Superior temporal gyrus (tissue), 1 donor: ENCODE measurements around the gene KRTAP10-1.

Source experiments
- DNase-seq: peaks from one replicate; pipeline ENCODE4 v3.0.0-alpha.2; 2016; ENCODE audit errors: extremely low spot score

KRTAP10-1 gene

DNA sequence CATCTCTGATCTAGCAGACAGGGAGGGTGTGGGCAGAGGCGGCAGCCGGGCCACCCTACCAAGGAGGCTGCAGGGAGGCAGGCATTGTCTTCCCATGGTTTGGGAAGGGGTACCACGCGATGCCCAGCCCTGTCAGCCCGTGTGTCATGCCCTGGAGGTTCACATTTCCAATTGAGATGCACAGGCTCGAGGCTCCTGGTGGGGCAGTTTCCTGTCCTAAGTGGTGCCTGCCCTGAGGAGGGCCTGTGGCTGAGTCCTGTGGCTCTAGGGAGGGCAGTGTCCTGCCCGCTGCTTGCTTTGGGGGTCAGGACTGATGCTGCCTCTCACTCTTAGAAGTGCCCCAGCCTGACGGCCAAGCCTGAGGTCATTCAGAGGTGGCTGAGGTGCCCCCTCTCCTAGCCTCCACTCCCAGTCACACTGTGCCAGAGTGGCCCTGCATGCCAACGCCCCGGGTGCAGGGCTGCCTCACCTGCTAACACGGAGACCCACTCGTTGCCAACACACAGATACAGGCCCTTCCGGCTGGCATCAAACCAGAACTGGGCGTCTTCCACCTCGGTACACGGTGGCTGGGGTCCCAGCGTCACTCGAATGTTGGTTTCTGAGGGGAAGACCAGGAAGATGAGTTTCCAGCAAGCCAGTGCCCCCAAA, 11.9 kb downstream of the KRTAP10-1 start:
- DNase-seq: no peak

DNA sequence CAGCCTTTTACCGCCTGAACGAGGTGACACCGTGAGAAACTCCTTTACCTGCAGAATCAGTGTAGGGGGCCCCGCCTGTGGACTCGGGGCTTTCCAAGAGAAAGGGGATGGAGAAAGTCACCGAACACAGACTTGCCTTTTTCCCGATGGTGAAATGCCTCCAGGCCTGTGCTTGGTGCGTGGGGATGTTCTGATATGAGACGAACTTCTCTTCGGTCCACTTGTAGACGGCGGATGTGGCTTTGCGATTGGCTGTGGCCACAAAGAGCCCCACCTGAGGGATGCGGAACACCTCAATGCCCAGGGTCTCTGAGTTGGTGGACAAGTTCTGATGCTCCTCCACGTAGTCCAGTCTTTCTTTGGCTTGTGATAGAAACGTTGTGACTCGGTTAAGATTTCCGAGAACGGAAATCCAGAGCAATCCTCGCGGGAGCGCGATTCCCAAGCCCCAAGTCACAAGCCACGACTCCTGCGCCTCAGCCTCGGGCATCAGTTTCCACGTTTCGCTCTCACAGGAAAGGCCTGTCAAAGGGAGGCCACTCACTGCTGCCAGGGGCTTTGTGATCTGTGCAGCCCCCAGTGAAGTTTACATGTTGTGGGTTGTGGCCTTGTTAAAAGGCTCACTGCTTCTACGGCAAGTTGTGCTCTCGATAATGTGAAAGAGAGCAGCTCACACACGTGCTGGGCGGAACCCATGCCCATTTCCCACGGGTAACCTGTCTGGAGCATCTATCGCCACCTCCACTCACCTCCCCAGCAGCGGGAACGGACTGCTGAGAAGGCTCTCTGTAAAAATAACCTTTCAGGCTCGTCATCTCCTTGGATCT, 12.6 kb downstream of the KRTAP10-1 start:
- no peak for DNase-seq

DNA sequence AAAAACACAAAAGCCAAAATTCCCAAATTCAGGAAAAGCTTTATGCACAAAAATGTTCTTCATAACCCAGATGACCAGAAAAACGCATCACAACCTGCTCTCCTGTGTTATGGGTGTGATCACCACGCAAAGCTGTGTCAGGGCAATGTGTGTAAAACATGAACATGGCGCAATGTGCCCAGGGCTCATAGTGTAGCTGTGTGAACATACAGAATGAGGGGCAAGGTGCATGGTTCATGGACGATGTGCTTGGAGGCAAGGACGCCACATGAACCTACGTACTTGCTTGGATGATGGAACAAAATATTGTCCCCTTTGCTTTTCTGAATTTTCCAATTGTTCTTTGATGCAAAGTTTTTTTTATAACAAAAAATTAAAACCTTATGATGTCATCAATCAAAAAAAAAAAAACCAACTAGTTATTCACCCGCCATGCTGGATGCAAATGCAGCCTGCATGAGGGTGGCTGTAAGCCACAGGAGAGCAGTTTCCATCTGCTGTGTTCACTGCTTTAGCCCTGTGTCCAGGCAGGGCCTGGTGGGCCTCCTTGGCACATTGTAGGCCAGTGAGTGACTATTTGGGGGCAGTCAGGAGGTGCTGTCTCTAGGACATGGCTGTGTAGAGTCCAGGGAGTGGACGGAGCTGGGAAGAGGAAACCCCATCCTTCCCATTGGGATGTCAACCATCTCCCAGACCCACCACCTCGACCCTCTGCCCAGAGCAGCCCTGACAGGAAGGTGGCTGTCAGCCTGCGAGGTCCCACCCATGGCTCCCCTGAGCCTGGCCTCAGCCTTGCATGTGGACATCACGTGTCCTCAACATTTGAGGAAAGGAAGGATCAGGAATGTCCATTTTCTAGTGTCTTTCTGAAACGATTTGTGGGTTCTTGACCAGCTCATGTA, 13.6 kb downstream of the KRTAP10-1 start:
- DNase-seq: no peak

DNA sequence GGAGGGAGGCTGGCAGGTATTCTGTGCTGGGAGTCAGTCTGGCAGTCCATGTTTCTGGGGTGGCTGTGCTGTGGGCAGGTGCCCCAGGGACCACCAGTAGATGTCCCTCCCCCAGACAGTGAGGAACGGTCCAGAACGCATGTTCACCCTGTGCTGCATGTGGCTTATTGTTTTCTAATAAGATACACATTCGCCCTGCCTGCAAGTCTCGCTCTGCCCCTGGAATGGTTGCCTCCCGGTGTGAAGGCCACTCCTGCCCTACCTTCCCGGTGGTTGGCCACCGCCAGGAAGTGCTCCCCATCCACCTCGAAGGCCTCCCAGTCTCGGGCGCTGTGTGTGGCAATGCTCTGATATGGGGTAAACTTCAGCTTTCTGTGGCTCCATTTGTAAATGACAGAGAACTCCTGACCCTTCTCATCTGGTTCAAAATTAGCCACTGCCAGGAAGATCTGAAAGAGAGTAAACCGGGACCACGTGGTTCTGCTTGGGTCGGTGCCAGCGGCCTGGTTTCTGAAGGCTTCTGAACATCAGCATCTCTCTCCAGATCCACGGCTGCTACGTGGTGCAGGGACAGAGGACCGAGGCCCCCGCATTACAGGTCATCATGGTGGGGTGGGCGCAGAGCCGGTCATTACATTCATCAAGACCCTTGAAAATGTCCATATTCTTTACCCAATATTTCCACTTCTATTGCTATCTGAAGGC, 14.5 kb downstream of the KRTAP10-1 start:
- DNase-seq: no peak

DNA sequence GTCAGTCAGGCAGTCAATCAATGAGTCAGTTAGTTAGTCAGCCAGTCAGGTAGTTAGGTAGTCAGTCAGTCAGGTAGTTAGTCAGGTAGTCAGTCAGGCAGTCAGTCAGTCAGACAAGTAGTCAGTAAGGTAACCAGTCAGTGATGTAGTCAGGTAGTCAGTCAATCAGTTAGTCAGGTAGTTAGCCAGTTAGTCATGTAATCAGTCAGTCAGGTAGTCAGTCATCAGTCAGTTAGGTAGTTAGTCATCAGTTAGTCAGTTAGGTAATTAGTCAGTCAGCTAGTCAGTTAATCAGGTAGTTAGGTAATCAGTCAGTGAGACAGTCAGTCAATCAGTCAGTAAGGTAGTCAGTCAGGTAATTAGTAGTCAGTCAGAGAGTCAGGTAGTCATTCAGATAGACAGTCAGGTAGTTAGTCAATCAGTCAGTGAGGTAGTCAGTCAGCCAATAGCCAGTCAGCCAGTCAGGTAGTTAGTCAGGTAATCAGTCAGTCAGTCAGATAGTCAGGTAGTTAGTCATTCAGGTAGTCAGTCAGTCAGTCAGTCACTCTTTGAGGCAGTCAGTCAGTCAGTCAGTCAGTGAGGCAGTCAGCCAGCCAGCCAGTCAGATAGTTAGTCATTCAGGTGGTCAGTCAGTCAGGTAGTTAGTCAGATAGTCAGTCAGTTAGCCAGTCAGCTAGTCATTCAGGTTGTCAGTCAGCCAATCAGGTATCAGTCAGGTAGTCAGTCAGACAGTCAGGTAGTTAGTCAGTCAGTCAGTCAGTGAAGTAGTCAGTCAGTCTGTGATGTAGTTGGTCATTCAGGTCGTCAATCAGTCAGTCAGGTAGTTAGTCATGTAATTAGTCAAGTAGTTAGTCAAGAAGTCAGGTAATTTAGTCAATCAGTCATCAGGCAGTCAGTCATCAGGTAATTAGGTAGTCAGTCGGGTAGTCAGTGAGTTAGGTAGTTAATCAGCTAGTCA, 15.3 kb downstream of the KRTAP10-1 start:
- no peak for DNase-seq

DNA sequence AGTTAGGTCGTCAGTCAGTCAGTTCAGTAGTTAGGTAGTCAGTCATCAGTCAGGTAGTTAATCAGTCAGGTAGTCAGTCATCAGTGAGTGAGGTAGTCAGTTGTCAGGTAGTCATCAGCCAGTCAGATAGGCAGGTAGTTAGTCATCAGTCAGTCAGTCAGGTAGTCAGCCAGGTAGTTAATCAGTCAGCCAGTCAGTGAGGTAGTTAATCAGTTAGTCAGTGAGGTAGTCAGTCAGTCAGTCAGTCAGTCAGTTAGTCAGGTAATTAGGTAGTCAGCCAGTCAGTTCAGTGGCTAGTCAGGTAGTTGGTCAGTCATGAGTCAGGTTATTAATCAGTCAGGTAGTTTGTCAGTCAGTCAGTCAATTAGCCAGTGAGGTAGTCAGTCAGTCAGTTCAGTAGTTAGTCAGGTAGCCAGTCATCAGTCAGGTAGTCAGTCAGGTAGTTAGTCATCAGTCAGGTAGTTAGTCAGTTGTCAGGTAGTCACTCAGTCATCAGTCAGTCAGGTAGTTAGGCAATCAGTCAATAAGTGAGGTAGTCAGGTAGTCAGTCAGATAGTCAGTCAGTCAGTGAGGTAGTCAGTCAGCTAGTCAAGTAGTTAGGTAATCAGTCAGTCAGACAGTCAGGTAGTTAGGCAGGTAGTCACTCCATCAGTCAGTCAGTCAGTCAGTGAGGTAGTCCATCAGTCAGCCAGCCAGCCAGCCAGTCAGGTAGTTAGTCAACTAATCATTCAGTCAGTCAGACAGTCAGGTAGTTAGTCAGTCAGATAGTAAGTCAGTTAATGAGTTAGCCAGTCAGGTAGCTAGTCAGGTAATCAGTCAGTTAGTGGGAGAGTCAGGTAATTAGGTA, 16.2 kb downstream of the KRTAP10-1 start:
- no peak for DNase-seq

DNA sequence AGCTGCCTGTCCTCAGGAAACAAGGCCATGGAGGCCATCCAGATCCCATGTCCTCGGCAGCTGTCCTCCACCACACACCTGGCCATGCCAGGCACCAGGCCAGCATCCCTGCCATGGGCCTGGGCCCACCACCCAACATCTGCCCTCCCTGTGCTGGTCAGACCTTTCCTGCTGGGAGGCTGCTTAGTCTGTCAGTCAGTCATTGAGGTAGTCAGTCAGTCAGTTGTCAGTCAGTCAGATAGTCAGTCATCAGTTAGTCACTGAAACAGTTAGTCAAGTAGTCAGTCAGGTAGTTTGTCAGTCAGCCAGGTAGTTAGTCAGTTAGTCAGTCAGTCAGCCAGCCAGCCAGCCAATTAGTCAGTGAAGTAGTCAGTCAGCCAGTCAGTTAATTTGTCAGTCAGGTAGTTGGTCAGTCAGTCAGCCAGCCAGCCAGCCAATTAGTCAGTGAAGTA, 17.2 kb downstream of the KRTAP10-1 start:
- DNase-seq: no peak

DNA sequence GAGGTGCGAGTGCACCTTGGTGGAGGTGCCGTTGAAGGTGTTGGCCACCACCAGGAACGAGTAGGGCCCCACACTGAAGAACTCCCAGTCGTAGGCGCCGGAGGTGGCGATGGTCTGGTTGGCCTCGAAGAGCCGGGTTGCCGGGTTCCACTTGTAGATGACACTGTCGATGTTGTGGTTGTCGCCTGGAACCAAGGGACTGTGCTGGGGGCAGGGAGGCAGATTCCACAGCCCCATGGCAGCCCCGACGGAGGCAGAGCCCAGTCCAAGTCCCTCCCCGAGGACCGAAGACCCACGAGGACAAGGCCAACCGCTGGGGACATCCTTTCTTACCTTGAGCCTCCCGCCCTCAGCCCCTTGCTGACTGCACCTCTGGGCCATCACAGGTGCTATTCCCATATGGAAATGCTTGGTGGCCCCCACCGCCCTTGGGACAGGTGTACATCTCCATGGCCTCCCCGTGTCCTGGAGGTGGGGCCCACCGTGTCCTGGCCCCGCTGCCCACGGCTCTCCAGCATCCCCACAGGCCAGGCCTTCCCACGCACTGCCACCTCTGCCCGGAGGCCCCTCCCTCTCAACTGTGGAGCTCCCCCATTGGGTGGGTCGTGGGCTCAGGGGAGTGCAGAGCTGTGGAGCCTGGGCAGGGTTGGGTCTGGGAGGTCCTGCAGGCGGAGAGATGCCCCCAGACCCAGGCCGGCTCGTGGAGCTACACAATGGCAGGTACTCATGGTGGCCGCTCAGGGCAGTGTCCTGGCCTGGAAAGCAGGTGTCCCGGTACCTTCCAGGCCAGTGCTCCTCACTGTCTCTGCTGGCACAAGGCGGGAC, 17.9 kb downstream of the KRTAP10-1 start:
- DNase-seq: no peak

DNA sequence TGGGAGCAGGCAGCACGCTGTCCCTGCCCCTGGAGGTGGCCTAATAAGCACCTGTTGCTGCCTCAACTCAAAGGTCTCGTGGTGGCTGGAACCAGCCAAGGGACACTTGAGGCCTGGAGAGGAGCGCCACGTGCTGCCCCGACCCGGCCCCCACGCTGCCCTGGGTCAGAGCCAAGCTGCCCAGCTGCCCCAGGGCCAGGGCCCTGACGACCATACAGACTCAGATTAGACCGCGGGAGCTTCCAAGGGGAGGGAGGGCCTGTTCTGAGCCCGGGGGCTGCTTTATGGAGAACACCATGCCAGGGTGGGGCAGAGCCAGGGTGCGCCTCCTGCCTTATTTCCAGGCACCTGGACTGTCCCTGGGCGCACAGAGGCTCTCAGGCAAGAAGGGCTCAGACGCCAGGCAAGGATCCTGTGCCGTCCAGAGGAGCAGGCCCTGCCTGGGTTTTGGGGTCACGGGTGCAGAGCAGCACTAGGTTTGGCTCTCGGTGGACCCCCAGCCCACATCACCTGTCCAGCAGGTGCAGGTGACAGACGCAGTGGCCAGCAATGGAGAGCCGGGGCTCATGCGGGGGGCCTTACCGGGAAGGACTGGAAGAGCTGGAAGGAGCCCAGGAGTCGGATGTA, 18.6 kb downstream of the KRTAP10-1 start:
- no peak for DNase-seq

DNA sequence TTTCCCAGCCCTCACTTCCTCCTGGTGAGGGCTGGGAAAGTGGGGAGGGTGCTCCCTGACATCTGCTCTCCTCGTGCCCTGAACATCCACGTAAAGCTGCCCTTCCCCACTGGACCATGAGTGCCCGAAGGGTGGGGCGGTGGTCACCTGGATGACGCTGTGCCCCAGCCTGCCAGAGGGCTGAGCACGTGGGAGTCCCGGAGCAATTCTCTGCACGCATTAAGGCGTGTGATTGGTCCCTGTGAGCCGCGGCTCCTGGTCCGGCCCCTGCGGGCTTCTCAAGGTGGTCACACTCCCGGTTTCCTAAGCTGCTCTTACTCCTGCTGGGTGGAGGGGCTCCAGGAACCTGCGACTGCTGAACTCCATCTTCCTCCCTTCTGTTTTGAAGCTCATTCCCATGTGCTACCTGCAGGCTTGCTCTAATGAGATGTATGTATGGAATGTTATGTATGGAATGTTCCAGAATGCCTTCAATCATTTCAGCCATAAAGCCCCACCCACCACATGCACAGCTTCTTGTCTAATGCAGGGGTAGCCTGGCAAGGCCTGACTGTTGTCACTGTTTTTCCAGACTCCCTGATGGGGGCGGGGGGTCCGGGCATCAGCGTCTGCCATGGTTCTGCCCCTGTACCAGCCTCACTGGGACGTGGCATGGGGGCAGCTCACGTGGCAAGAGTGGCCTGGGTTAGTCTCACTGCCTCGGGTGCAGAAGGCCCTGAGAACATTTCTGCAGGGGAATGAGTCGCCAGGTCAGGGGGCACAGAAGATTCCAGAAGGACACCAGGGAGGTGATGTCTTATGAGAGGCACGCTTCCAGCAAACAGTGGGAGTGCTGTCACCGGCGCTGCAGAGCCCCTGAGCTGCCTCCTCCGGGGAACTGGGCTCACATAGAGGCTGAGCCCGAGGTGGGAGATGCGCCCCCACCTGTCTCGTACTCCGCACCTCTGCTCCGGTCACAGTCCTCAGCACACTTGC, 19.4 kb downstream of the KRTAP10-1 start:
- DNase-seq: no peak

DNA sequence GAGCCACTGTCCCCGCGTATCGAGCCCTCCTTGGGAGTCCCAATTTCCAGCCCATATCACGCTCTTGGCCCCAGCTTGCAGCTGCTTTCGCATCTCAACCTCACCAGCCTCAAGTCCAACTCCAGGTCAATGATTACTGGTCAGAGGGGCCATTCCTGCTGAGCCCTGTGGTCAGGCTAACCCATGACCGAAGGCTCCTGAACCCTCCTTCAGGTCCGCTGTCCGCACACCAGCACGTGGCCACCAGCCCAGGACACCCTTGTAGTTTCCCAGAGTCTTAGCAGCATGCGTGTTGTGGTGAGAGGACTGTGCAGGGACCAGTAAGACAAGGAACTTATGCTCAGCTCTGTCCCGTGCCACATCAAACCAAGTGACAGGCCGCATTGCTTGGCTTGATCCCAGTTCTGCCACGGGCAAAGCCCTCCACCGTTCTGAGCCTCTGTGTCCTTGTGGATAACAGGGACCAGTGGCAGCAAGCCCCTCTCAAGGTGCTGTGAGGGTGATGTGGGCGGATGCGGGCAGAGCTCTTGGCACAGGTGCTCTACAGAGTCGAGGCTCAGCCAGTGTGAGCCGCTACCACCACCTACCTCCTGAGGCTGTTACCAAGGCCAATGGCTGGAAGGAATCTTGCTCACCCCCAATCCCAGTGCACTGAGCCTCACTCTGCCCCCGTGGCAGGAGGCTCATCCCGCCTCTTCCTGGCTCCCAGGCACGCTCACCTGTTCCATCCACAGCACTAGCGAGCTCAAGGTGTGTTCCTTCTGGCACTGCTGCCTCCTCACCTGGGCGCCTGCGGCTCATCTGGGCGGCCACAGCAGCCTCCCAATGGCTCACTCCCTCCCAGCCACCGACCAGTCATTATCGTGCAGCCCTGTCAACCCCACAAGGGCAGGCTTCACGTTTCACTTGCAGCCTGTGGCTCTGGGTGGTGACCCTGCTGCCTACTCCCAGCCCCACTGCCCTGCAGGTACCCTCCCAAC, 20.4 kb downstream of the KRTAP10-1 start:
- no peak for DNase-seq

DNA sequence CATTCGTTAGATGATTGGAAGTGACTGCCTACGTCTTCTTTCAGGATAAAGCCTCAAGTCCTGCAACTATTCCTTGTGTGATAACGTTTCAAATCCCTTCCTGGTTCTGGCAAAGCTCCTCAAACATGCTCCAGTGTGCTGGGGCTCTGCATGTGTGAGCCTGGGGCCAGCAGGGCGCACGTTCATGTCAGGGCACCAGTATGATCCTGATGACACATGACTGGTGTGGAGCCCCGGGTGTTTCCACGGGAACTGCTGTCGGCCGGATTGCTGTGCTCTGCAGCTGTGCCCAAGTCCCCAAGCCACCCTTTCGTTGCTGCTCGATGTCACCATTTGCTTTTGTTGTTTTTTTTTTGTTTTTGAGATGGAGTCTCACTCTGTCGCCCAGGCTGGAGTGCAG, 21.3 kb downstream of the KRTAP10-1 start:
- no peak for DNase-seq

DNA sequence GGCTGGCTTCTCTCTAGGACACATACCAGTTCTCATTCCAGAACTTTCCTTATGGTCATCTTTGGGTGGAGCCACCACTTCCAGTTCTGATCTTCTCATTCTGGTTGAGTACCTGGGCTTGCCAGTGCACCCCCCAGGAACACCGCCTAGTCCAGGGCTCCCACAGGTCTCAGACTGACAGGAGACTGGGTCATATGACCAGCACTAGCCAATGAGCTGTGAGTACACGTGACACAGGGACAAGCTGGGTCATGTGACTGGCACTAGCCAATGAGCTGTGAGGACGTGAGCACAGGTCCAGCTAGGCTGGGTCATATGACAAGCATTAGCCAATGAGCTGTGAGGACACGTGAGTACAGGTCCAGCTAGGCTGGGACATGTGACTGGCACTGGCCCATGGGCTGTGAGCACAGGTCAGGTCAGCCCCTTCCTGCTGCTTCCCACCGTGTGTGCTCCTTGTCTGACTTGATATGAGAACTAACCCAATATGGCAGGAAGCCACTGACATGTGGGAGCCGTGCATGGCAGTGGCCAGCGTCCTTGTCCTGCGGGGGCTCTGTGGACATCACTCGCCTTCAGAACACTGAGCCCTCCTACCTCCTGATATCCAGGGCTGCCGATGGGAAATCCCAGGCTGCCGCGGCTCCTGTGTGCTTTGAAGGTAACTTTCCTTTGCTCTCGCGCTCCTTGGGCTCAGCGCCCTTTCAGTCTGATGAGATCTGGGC, 22.7 kb downstream of the KRTAP10-1 start:
- DNase-seq: peak; percentile 63

DNA sequence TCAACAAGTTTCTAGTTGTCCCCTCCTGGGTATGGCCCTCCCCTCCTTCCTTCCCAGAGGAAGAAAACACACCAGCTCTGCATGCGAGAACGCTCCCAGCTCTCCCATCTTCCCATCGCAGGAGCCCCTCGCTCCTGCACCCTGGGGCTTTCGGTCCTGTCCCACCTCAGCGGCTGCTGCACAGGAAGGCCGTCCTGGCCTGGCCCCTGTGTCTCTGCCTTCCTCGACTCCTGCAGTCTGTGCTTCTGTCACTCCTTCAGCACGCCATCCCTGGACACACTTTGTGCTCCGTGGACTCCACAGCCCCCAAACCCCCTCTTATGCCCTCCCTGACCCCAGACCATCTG, 23.2 kb downstream of the KRTAP10-1 start:
- DNase-seq: no peak

DNA sequence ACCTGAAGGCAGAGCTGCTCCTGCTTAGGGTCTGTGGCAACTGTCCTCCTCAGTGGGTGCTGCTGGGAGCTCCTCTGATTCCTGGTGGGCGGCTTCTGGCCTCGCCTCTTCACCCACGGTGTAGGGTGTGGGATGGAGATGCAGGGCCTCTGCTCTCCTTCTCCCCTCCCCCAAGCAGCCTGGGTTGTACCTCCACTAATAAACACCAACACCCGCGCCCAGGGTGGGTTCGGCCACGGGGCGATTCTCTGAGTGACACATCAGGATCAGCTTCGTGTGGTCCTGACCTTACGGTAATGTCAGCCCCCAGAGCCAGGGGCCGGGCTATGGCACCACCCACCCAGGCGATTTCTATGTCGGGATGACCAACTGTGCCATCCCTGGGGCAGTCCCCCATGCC, 23.7 kb downstream of the KRTAP10-1 start:
- no peak for DNase-seq
